H9 (cell line): ENCODE measurements around the gene TELO2. TPM values are rescaled to one million over a fixed set of nuclear protein-coding genes. Genes with fewer than 3 reads are reported as not detected.

Experiments
- DNase-seq: peaks from one replicate; pipeline ENCODE4 v3.0.0-alpha.2; 2017
- H2AFZ ChIP-seq: one replicate; pipeline ENCODE4 v1.6.1; 2013; ENCODE audit warnings: mild to moderate bottlenecking, low read length, control low read depth, moderate library complexity
- H2AK5ac ChIP-seq: 2 replicates; pipeline ENCODE4 v1.6.1; 2013; ENCODE audit warnings: low read length, control low read depth, mixed read lengths; ENCODE audit not compliant: insufficient read length
- H2BK120ac ChIP-seq: one replicate; pipeline ENCODE4 v1.6.1; 2013; ENCODE audit warnings: low read depth, mild to moderate bottlenecking, low read length, control low read depth, inconsistent platforms; ENCODE audit not compliant: poor library complexity, severe bottlenecking
- H2BK12ac ChIP-seq: 2 replicates; pipeline ENCODE4 v1.6.1; 2013; ENCODE audit warnings: low read length, control low read depth, mixed read lengths, low read depth; ENCODE audit not compliant: insufficient read length
- H2BK15ac ChIP-seq: 2 replicates; pipeline ENCODE4 v1.6.1; 2013; ENCODE audit warnings: low read depth, low read length, control low read depth
- H2BK20ac ChIP-seq: one replicate; pipeline ENCODE4 v1.6.1; 2013; ENCODE audit warnings: low read depth, mild to moderate bottlenecking, low read length, control low read depth, inconsistent platforms; ENCODE audit not compliant: poor library complexity, severe bottlenecking
- H2BK5ac ChIP-seq: 2 replicates; pipeline ENCODE4 v1.6.1; 2013; ENCODE audit warnings: low read length, control low read depth, mixed read lengths; ENCODE audit not compliant: insufficient read length
- H3K14ac ChIP-seq: 2 replicates; pipeline ENCODE4 v1.6.1; 2013; ENCODE audit warnings: low read length, control low read depth; ENCODE audit not compliant: insufficient read depth
- H3K18ac ChIP-seq: 2 replicates; pipeline ENCODE4 v1.6.1; 2013; ENCODE audit warnings: low read depth, mild to moderate bottlenecking, mixed read lengths, low read length, control low read depth; ENCODE audit not compliant: insufficient read length
- H3K23ac ChIP-seq: 2 replicates; pipeline ENCODE4 v1.6.1; 2013; ENCODE audit warnings: low read length, control low read depth, mixed read lengths, low read depth; ENCODE audit not compliant: insufficient read length
- H3K23me2 ChIP-seq: 2 replicates; pipeline ENCODE4 v1.6.1; 2013; ENCODE audit warnings: low read depth, mild to moderate bottlenecking, mixed read lengths, low read length, control low read depth; ENCODE audit not compliant: insufficient read length, poor library complexity, severe bottlenecking
- H3K27ac ChIP-seq: 2 replicates; pipeline ENCODE4 v1.5.1; 2013; ENCODE audit warnings: low read length, control low read depth, mixed read lengths, low read depth; ENCODE audit not compliant: insufficient read length
- H3K27me3 ChIP-seq: 2 replicates; pipeline ENCODE4 v1.6.1; 2013; ENCODE audit warnings: low read length, control low read depth, inconsistent platforms; ENCODE audit not compliant: insufficient read depth
- H3K4ac ChIP-seq: 2 replicates; pipeline ENCODE4 v1.6.1; 2013; ENCODE audit warnings: low read depth, mild to moderate bottlenecking, control low read depth, inconsistent platforms, low read length, moderate library complexity
- H3K4me1 ChIP-seq: 2 replicates; pipeline ENCODE4 v1.6.1; 2013; ENCODE audit warnings: low read length, control low read depth, inconsistent platforms; ENCODE audit not compliant: insufficient read depth
- H3K4me2 ChIP-seq: 2 replicates; pipeline ENCODE4 v1.6.1; 2013; ENCODE audit warnings: low read length, control low read depth, mixed read lengths; ENCODE audit not compliant: insufficient read length, insufficient read depth
- H3K56ac ChIP-seq: 2 replicates; pipeline ENCODE4 v1.6.1; 2013; ENCODE audit warnings: low read depth, mild to moderate bottlenecking, mixed read lengths, low read length, control low read depth; ENCODE audit not compliant: insufficient read length
- H3K79me1 ChIP-seq: 2 replicates; pipeline ENCODE4 v1.6.1; 2013; ENCODE audit warnings: low read depth, mild to moderate bottlenecking, moderate library complexity, low read length, control low read depth, inconsistent platforms; ENCODE audit not compliant: insufficient read depth, poor library complexity, severe bottlenecking
- H3K79me2 ChIP-seq: 2 replicates; pipeline ENCODE4 v1.6.1; 2013; ENCODE audit warnings: low read length, control low read depth, inconsistent platforms; ENCODE audit not compliant: insufficient read depth
- H3K9ac ChIP-seq: 2 replicates; pipeline ENCODE4 v1.6.1; 2013; ENCODE audit warnings: low read length, control low read depth, mixed read lengths; ENCODE audit not compliant: insufficient read length; ENCODE audit errors: extremely low read depth
- H3K9me3 ChIP-seq: one replicate; pipeline ENCODE4 v1.6.1; 2013; ENCODE audit warnings: low read depth, low read length, inconsistent platforms; ENCODE audit not compliant: control insufficient read depth
- H3T11ph ChIP-seq: one replicate; pipeline ENCODE4 v1.6.1; 2013; ENCODE audit warnings: mild to moderate bottlenecking, low read length, control low read depth, inconsistent platforms
- H4K20me1 ChIP-seq: one replicate; pipeline ENCODE4 v1.6.1; 2013; ENCODE audit not compliant: control insufficient read depth, insufficient read length, insufficient read depth
- H4K5ac ChIP-seq: 2 replicates; pipeline ENCODE4 v1.6.1; 2013; ENCODE audit warnings: low read depth, mild to moderate bottlenecking, mixed read lengths, low read length, control low read depth; ENCODE audit not compliant: insufficient read length
- H4K8ac ChIP-seq: replicated peaks from 2 replicates; pipeline ENCODE4 v1.6.1; 2013; ENCODE audit warnings: low read length, control low read depth, mixed read lengths, low read depth; ENCODE audit not compliant: insufficient read length
- H4K91ac ChIP-seq: 2 replicates; pipeline ENCODE4 v1.6.1; 2013; ENCODE audit warnings: low read depth, mild to moderate bottlenecking, moderate library complexity, mixed read lengths, low read length, control low read depth; ENCODE audit not compliant: insufficient read length
- H3K27ac Mint-ChIP-seq, 3 experiments: 2 replicates in 2 of 3; 3 replicates in 1 of 3; pipeline ENCODE4 v1.8.0; 2020 to 2021; ENCODE audit warnings: mixed read lengths in 3 of 3, mild to moderate bottlenecking in 1 of 3, moderate library complexity in 1 of 3
- H3K27me3 Mint-ChIP-seq: 2 replicates; pipeline ENCODE4 v1.8.0; 2021; ENCODE audit warnings: low read depth, mild to moderate bottlenecking, moderate library complexity, mixed read lengths
- H3K36me3 Mint-ChIP-seq, 3 experiments: 2 replicates in 2 of 3; 3 replicates in 1 of 3; pipeline ENCODE4 v1.8.0; 2020 to 2021; ENCODE audit warnings: low read depth in 3 of 3, mixed read lengths in 3 of 3; ENCODE audit not compliant: insufficient read depth in 1 of 3
- H3K4me1 Mint-ChIP-seq, 2 experiments: 2 replicates each; pipeline ENCODE4 v1.8.0; 2020; ENCODE audit warnings: mixed read lengths in 2 of 2
- H3K4me3 Mint-ChIP-seq, 2 experiments: 2 replicates in 1 of 2; 3 replicates in 1 of 2; pipeline ENCODE4 v1.8.0; 2020 to 2021; ENCODE audit warnings: mild to moderate bottlenecking in 2 of 2, mixed read lengths in 2 of 2, moderate library complexity in 1 of 2
- H3K9me3 Mint-ChIP-seq, 2 experiments: 2 replicates in 1 of 2; 3 replicates in 1 of 2; pipeline ENCODE4 v1.8.0; 2020; ENCODE audit warnings: mild to moderate bottlenecking in 2 of 2, mixed read lengths in 2 of 2, moderate library complexity in 1 of 2
- CTCF ChIP-seq: fragments of 200-600 bp; sonication (generic); conservative IDR thresholded peaks from 3 replicates; pipeline ENCODE4 v1.8.0; 2021; ENCODE audit warnings: antibody characterized with exemption, mild to moderate bottlenecking
- WGBS: extraction: QIAGEN DNeasy Blood & Tissue Kit; methylation state at CpG from one replicate; pipeline ENCODE4 v1.1.7; 2013; ENCODE audit warnings: missing lambda C conversion rate, low lambda C conversion rate, mixed read lengths; ENCODE audit not compliant: insufficient read length; ENCODE audit errors: extremely low coverage; 5-methylcytosine and 5-hydroxymethylcytosine counted together
- total RNA-seq: library from RNA; stranded (reverse); gene quantifications from 2 replicates; pipeline ENCODE4 v1.2.1, GENCODE V29; 2021

The TELO2 gene
- total RNA-seq, 1 experiment from 2014 or later = 98.9 TPM

DNA sequence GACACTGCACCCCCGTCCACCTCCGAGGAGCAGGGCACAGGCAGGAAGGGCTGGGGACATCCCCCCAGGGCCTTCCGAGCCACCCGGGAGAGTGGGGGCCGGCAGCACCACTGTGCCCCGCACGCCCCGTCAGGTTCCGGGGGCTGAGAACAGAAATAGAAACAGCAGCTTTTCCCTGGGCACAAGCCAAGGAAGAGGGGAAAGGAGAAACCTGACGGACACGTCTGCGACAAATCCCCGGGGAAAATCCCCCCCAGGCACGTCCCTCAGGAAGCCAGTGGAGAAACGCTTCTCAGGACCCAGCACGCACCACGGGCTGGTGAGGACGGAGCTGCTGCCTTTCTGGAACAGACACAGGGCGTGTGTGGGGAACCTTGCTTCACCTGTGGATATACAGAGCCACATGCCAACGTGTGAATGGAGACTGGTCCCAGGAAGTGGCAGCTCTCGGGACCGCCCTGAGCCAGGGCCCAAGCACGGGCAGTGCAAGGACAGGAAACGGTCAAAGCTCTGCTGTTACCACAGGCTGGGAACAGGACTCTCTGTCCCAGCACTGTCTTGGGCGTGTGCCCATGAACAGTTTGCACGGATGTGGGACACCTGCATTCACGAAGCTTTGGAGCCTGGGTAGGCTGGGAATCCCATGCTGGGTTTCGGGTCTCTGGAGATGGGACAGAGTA, 39.1 kb downstream of the TELO2 start:
- H3K27me3 Mint-ChIP-seq = no peaks in the 10 kb centered on the region
- no peak overlapping the region for H3K9ac ChIP-seq
- no peak overlapping the region for H3T11ph ChIP-seq
- no peak for TF ChIP-seq CTCF
- no peak for DNase-seq
- no peak overlapping the region for H4K8ac ChIP-seq
- no peaks in the 10 kb centered on the region for H3K4me1 ChIP-seq
- H3K4me1 Mint-ChIP-seq = no peaks in the 10 kb centered on the region; a peak in 1 of 4 replicates
- H4K91ac ChIP-seq = no peak overlapping the region
- H3K36me3 Mint-ChIP-seq = no peaks in the 10 kb centered on the region
- H2BK5ac ChIP-seq = no peak overlapping the region
- no peak overlapping the region for H3K23ac ChIP-seq
- H3K18ac ChIP-seq = no peak overlapping the region
- H3K79me2 ChIP-seq = no peaks in the 10 kb centered on the region
- H3K9me3 ChIP-seq = no peaks in the 10 kb centered on the region
- no peak overlapping the region for H3K27ac Mint-ChIP-seq
- H2BK20ac ChIP-seq = no peak overlapping the region
- no peak overlapping the region for H3K56ac ChIP-seq
- no peak overlapping the region for H3K4me2 ChIP-seq
- no peak overlapping the region for H3K4ac ChIP-seq
- no peak overlapping the region for H2BK12ac ChIP-seq
- no CpG with 5 or more reads among the region's 28 CpGs for WGBS
- no peak overlapping the region for H2AFZ ChIP-seq
- no peaks in the 10 kb centered on the region; the same call in 1 of the 2 replicates for H3K27me3 ChIP-seq
- no peaks in the 10 kb centered on the region for H4K20me1 ChIP-seq
- H3K79me1 ChIP-seq = no peaks in the 10 kb centered on the region
- no peak overlapping the region for H2BK120ac ChIP-seq
- no peak overlapping the region for H4K5ac ChIP-seq
- no peak overlapping the region for H3K4me3 Mint-ChIP-seq
- no peak overlapping the region for H2BK15ac ChIP-seq
- no peaks in the 10 kb centered on the region for H3K23me2 ChIP-seq
- H2AK5ac ChIP-seq = no peak overlapping the region
- H3K9me3 Mint-ChIP-seq = no peaks in the 10 kb centered on the region
- no peak overlapping the region for H3K27ac ChIP-seq
- H3K14ac ChIP-seq = no peak overlapping the region
